Kidney (tissue), 14 donors: ENCODE data around the gene TMEM218. TPM values are rescaled to one million over a fixed set of nuclear protein-coding genes. Genes with fewer than 3 reads are reported as not detected.

Source experiments
- DNase-seq, 5 donors: peaks; one replicate each; pipeline ENCODE4 v3.0.0-alpha.2; 2013 to 2020
- FAIRE-seq: peaks from 2 replicates; lab custom pipeline; 2012; peaks lifted over from hg19 to GRCh38; lab: Jason Lieb, UNC
- H3K27ac ChIP-seq, 2 donors: one replicate each; pipeline ENCODE4 v1.7.0; 2013; ENCODE audit warnings: low read depth in 2 of 2, low read length in 2 of 2, inconsistent platforms in 1 of 2
- H3K27me3 ChIP-seq: one replicate; pipeline ENCODE4 v1.7.1; 2013; ENCODE audit warnings: low read length, inconsistent platforms; ENCODE audit not compliant: control insufficient read depth, insufficient read depth
- H3K36me3 ChIP-seq, 3 donors: one replicate each; pipeline versions ENCODE4 v1.7.0 to v1.7.1; 2013; ENCODE audit warnings: low read length in 3 of 3, control low read depth in 1 of 3, inconsistent platforms in 1 of 3; ENCODE audit not compliant: insufficient read depth in 3 of 3, control insufficient read depth in 2 of 3
- H3K4me1 ChIP-seq, 3 donors: one replicate each; pipeline versions ENCODE4 v1.7.0 to v1.7.1; 2013; ENCODE audit warnings: low read length in 3 of 3, inconsistent platforms in 1 of 3, low read depth in 1 of 3; ENCODE audit not compliant: control insufficient read depth in 2 of 3, insufficient read depth in 2 of 3
- H3K4me3 ChIP-seq, 3 donors: one replicate each; pipeline versions ENCODE4 v1.7.0 to v1.8.1; 2013; ENCODE audit warnings: low read length in 3 of 3, control low read depth in 1 of 3, inconsistent platforms in 1 of 3
- H3K9ac ChIP-seq, 3 donors: one replicate each; pipeline versions ENCODE4 v1.7.0 to v1.7.1; 2013; ENCODE audit warnings: low read length in 3 of 3, control low read depth in 1 of 3, inconsistent platforms in 1 of 3
- H3K9me3 ChIP-seq, 3 donors: one replicate each; pipeline versions ENCODE4 v1.7.0 to v1.7.1; 2013; ENCODE audit warnings: low read length in 3 of 3, control low read depth in 1 of 3, inconsistent platforms in 1 of 3; ENCODE audit not compliant: control insufficient read depth in 2 of 3, insufficient read depth in 1 of 3
- CTCF ChIP-seq: IDR thresholded peaks from 3 replicates; pipeline ENCODE4 v1.5.1; 2012; ENCODE audit warnings: mild to moderate bottlenecking, moderate library complexity, borderline replicate concordance; ENCODE audit not compliant: insufficient read depth; ENCODE audit errors: extremely low read depth
- intact Hi-C: fragments of 100-400 bp; cut with DNase I; formaldehyde crosslinking; loops from one replicate; pipeline ENCODE4 v1.11.1; 2022
- polyA plus RNA-seq: library from polyadenylated mRNA; stranded (reverse); fragments of 350-450 nt; fragmentation: Illumina TruSeq; extraction: RNeasy Lipid Tissue Mini Kit (QIAGEN cat#74804); gene quantifications from one replicate; pipeline ENCODE4 v1.2.3, GENCODE V29; 2014; ENCODE audit warnings: low read depth, low replicate concordance; ENCODE audit not compliant: insufficient read depth
- total RNA-seq: library from RNA; stranded (reverse); fragmentation: NEBNext Ultra II Directional; extraction: Animal tissue kit (Norgen Biotek cat#: 25700); gene quantifications from one replicate; pipeline ENCODE4 v1.2.1, GENCODE V29; 2021
- donor health status: control.
- donor health status: control.
- donor health status: control.
- donor health status: control.
- donor health status: control.
- donor health status: DM: yes; HTN: yes; CAD: no.
- donor health status: Normal renal cell carcinoma (clear cell type).

The TMEM218 gene
- total and polyA plus RNA-seq, 2 donors from 2014 or later = 22.9 to 33.4 TPM

GRCh38 chr11:125052047-125052446 is 59.4 kb downstream of the TMEM218 start:
- DNase-seq (no peak), FAIRE-seq (no peak)
- H3K27me3 ChIP-seq = no peaks in the 10 kb centered on the region
- no peaks in the 10 kb centered on the region for H3K4me1 ChIP-seq
- TF ChIP-seq CTCF = no peak
- H3K9me3 ChIP-seq = no peaks in the 10 kb centered on the region
- H3K27ac ChIP-seq = no peak overlapping the region
- H3K4me3 ChIP-seq = no peak overlapping the region
- H3K36me3 ChIP-seq = no peaks in the 10 kb centered on the region
- intact Hi-C loops = no loop called here
- no peak overlapping the region for H3K9ac ChIP-seq

DNA sequence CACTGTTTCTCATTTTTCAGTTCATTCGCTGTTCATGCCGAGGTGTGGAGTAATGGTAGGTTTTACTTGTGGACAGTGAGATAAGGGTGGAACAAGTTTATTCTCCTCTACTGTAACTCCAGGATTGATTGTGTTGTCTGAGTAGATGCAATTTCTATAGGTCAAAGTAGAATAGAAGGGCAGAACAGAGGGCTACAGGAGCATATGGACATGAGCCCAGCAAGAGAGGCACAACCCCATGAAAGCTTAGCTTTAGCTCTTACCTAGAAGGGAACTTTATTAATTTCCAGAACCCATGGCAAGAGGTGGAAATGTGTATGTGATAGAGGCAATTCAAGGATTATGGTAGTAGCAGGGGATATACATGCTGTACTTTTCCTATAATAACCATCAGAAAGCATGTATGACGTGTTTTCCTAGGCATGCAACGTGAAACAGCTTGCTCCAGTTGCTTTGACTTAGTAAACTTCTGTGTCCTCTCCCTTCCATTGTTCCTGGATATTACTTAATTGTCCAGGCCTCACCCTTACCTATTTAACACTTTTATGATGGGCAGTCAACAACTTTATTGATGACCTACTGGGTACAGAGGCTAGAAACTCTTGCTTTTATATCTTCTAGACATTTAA is 62.1 kb downstream of the TMEM218 start:
- Histone ChIP-seq H3K4me3 (no peak overlapping the region), H3K4me1 (no peaks in the 10 kb centered on the region), H3K9me3 (no peaks in the 10 kb centered on the region), H3K27me3 (no peaks in the 10 kb centered on the region), H3K9ac (no peak overlapping the region), H3K36me3 (no peaks in the 10 kb centered on the region), H3K27ac (no peak overlapping the region)
- no peak for FAIRE-seq
- no peak for DNase-seq
- TF ChIP-seq CTCF = no peak
- intact Hi-C loops = no loop called here

Other genes starting within 250 kb of the TMEM218 start
- 12.3 TPM for gene ROBO3, start 246.2 kb downstream of the TMEM218 start, total RNA-seq
- gene ROBO3, start 246.2 kb downstream of the TMEM218 start, polyA plus RNA-seq = 8.7 TPM
- 29.5 TPM for gene ROBO4, start 213.8 kb downstream of the TMEM218 start, total RNA-seq
- 12.8 TPM for gene ROBO4, start 213.8 kb downstream of the TMEM218 start, polyA plus RNA-seq
- not detected for gene HEPN1, start 192.4 kb downstream of the TMEM218 start, total RNA-seq
- not detected for gene HEPN1, start 192.4 kb downstream of the TMEM218 start, polyA plus RNA-seq
- not detected for gene HEPACAM, start 175.6 kb downstream of the TMEM218 start, total RNA-seq
- gene HEPACAM, start 175.6 kb downstream of the TMEM218 start, polyA plus RNA-seq = 0.30 TPM
- gene CCDC15, start 157.4 kb downstream of the TMEM218 start, total RNA-seq = 1.5 TPM
- 0.22 TPM for gene CCDC15, start 157.4 kb downstream of the TMEM218 start, polyA plus RNA-seq
- gene SLC37A2, start 48.3 kb downstream of the TMEM218 start, total RNA-seq = 6.1 TPM
- gene SLC37A2, start 48.3 kb downstream of the TMEM218 start, polyA plus RNA-seq = 0.82 TPM
- gene PKNOX2, start 53.1 kb upstream of the TMEM218 start, total RNA-seq = 6.0 TPM
- 1.5 TPM for gene PKNOX2, start 53.1 kb upstream of the TMEM218 start, polyA plus RNA-seq